ENCODE measurements around the gene RFLNA.

The RFLNA gene

GRCh38 chr12:124316257-124316900 is 21.5 kb downstream of the RFLNA start:
- TF ChIP-seq REST (IDR thresholded peaks at IDR 0.05; ENCODE audit: insufficient read depth in 1 of 2, low read depth in 2 of 2, low read length in 2 of 2) (no peak), POLR2AphosphoS5 (IDR thresholded peaks at IDR 0.05; ENCODE audit: low read depth, low read length) (no peak), TAF1 (IDR thresholded peaks at IDR 0.05; ENCODE audit: borderline replicate concordance, insufficient read depth, low read length) (no peak), SIN3A (IDR thresholded peaks at IDR 0.05; ENCODE audit: borderline replicate concordance, insufficient read depth, low read length) (no peak), FOXP2 (optimal IDR thresholded peaks at IDR 0.05; ENCODE audit: borderline replicate concordance, extremely low read depth, extremely low read length, insufficient read depth) (no peak)

- TF ChIP-seq REST (IDR thresholded peaks at IDR 0.05; ENCODE audit: insufficient read depth in 1 of 2, low read depth in 2 of 2, low read length in 2 of 2) (no peak), FOXP2 (optimal IDR thresholded peaks at IDR 0.05; ENCODE audit: borderline replicate concordance, extremely low read depth, extremely low read length, insufficient read depth) (no peak), SIN3A (IDR thresholded peaks at IDR 0.05; ENCODE audit: borderline replicate concordance, insufficient read depth, low read length) (no peak), TAF1 (IDR thresholded peaks at IDR 0.05; ENCODE audit: borderline replicate concordance, insufficient read depth, low read length) (no peak), POLR2AphosphoS5 (IDR thresholded peaks at IDR 0.05; ENCODE audit: low read depth, low read length) (no peak)
These were observed 22.5 kb downstream of the RFLNA start for GRCh38 chr12:124317400-124317799.

- TF ChIP-seq REST (IDR thresholded peaks at IDR 0.05; ENCODE audit: insufficient read depth in 1 of 2, low read depth in 2 of 2, low read length in 2 of 2) (no peak), POLR2AphosphoS5 (IDR thresholded peaks at IDR 0.05; ENCODE audit: low read depth, low read length) (no peak), TAF1 (IDR thresholded peaks at IDR 0.05; ENCODE audit: borderline replicate concordance, insufficient read depth, low read length) (no peak), FOXP2 (optimal IDR thresholded peaks at IDR 0.05; ENCODE audit: borderline replicate concordance, extremely low read depth, extremely low read length, insufficient read depth) (no peak), SIN3A (IDR thresholded peaks at IDR 0.05; ENCODE audit: borderline replicate concordance, insufficient read depth, low read length) (no peak)
These were observed 23.6 kb downstream of the RFLNA start for GRCh38 chr12:124318278-124319020.

- TF ChIP-seq SIN3A (IDR thresholded peaks at IDR 0.05; ENCODE audit: borderline replicate concordance, insufficient read depth, low read length): no peak
These were observed 24.6 kb downstream of the RFLNA start for GRCh38 chr12:124319368-124320050.

GRCh38 chr12:124321040-124321481 is 26.2 kb downstream of the RFLNA start:
- TF ChIP-seq TAF1 (IDR thresholded peaks at IDR 0.05; ENCODE audit: borderline replicate concordance, insufficient read depth, low read length): no peak
- no peak for TF ChIP-seq REST (IDR thresholded peaks at IDR 0.05; ENCODE audit: insufficient read depth in 1 of 2, low read depth in 2 of 2, low read length in 2 of 2)
- no peak for TF ChIP-seq POLR2AphosphoS5 (IDR thresholded peaks at IDR 0.05; ENCODE audit: low read depth, low read length)
- no peak for TF ChIP-seq FOXP2 (optimal IDR thresholded peaks at IDR 0.05; ENCODE audit: borderline replicate concordance, extremely low read depth, extremely low read length, insufficient read depth)
- no peak for TF ChIP-seq SIN3A (IDR thresholded peaks at IDR 0.05; ENCODE audit: borderline replicate concordance, insufficient read depth, low read length)

Data from PFSK-1 (cell line).